Small intestine (tissue), 7 donors: ENCODE results near the gene GAL3ST3. TPM values are rescaled to one million over a fixed set of nuclear protein-coding genes. Genes with fewer than 3 reads are reported as not detected.
"Not testable (repeated sequence)": the region's sequence is repeated elsewhere in the genome, so short reads cannot be mapped to it uniquely, and the experiment has no call there.

ENCODE experiments used
- DNase-seq, 2 donors: peaks; one replicate each; pipeline versions ENCODE4 v3.0.0 to v3.0.0-alpha.2; 2013
- FAIRE-seq: peaks from 2 replicates; lab custom pipeline; 2012; peaks lifted over from hg19 to GRCh38; lab: Jason Lieb, UNC
- H3K27ac ChIP-seq, 3 donors: one replicate each; pipeline ENCODE4 v1.5.1; 2013; ENCODE audit warnings: low read length in 2 of 3, mild to moderate bottlenecking in 2 of 3, control low read depth in 1 of 3, inconsistent platforms in 1 of 3, low read depth in 1 of 3, moderate library complexity in 1 of 3
- H3K27me3 ChIP-seq, 3 donors: one replicate each; pipeline ENCODE4 v1.6.1; 2013; ENCODE audit warnings: low read length in 3 of 3, inconsistent platforms in 1 of 3; ENCODE audit not compliant: control insufficient read depth in 3 of 3, insufficient read depth in 3 of 3
- H3K36me3 ChIP-seq, 3 donors: one replicate each; pipeline ENCODE4 v1.6.1; 2013; ENCODE audit warnings: low read length in 3 of 3, inconsistent platforms in 1 of 3, low read depth in 1 of 3, mild to moderate bottlenecking in 1 of 3, moderate library complexity in 1 of 3; ENCODE audit not compliant: control insufficient read depth in 3 of 3, insufficient read depth in 2 of 3
- H3K4me1 ChIP-seq, 3 donors: one replicate each; pipeline ENCODE4 v1.6.1; 2013; ENCODE audit warnings: low read length in 2 of 3, inconsistent platforms in 1 of 3, low read depth in 1 of 3, mild to moderate bottlenecking in 1 of 3, moderate library complexity in 1 of 3; ENCODE audit not compliant: control insufficient read depth in 3 of 3, insufficient read depth in 2 of 3
- H3K4me3 ChIP-seq, 3 donors: one replicate each; pipeline ENCODE4 v1.5.1; 2013; ENCODE audit warnings: low read length in 3 of 3, control low read depth in 1 of 3, inconsistent platforms in 1 of 3, low read depth in 1 of 3, mild to moderate bottlenecking in 1 of 3, moderate library complexity in 1 of 3
- H3K9me3 ChIP-seq, 2 donors: one replicate each; pipeline ENCODE4 v1.6.1; 2013; ENCODE audit warnings: low read depth in 1 of 2, low read length in 1 of 2; ENCODE audit not compliant: control insufficient read depth in 2 of 2, insufficient read depth in 1 of 2
- WGBS, 3 donors: extraction: QIAGEN DNeasy Blood & Tissue Kit; methylation state at CpG; one replicate each; pipeline ENCODE4 v1.1.7; 2013; 5-methylcytosine and 5-hydroxymethylcytosine counted together
- polyA plus RNA-seq, 4 donors: library from polyadenylated mRNA; stranded (reverse) in 3 of 4; unstranded in 1 of 4; fragments of 200-250 nt in 3 of 4; fragments of 120-200 nt in 1 of 4; gene quantifications; one replicate each; pipeline versions ENCODE4 v1.2.1 to v1.2.3, GENCODE V29; 2013
- donor health status: healthy with polysubstance abuse.
- donor health status: control.
- donor health status: control.
- donor health status: Bipolar disorder and iron deficiency.
- donor health status: healthy.

The GAL3ST3 gene
- polyA plus RNA-seq, 4 donors, result 0.12 TPM; not detected in 3

DNA sequence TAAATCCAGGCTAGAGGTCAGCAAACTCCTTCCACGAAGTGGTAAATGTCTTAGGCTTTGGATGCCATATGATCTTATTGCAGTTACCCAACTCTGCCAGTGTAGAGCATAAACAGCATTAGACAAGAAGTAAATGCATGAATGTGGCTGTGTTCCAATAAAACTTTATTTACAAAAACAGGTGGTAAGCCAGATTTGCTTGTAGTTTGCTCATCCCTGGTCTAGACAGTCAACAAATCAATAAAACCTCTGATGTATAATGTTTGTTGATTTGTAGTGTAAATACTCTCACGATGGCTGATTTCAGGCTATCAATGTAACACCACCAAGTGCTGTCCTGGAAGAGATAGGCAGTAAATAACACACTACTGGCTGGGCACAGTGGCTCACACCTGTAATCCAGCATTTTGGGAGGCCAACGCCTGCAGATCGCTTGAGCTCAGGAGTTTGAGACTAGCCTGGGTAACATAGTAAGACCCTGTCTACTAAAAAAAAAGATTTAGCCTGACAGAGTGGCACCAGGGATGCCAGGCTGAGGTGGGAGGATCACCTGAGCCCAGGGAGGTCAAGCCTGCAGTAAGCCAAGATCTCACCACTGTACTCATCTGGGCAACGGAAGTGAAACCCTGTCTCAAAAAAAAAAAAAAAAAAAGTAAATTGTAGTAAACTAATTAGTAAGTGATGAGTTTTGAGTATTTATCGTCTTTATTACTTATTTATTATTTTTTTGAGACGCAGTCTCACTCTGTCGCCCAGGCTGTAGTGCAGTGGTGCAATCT, 15.8 kb downstream of the GAL3ST3 start:
- H3K27me3 ChIP-seq, result no peaks in the 10 kb centered on the region
- 76 to 82% (median 79%) methylated on average over 8 of the region's 8 CpGs for WGBS, 3 donors
- H3K27ac ChIP-seq, result no peak overlapping the region
- no peaks in the 10 kb centered on the region for H3K4me1 ChIP-seq
- no peak overlapping the region for H3K4me3 ChIP-seq
- no peaks in the 10 kb centered on the region for H3K36me3 ChIP-seq
- FAIRE-seq (no peak), DNase-seq (no peak)
- peaks cover 0 to 11% of the 10 kb centered on the region in 2 donors for H3K9me3 ChIP-seq

GRCh38 chr11:66026017-66026529, 22.9 kb downstream of the GAL3ST3 start, which contains the start of gene CATSPER1:
Gene CATSPER1 (minus strand): TSS chr11:66026479. CDS start chr11:66026379, 100 bp downstream.
- no peaks in the 10 kb centered on the region for H3K36me3 ChIP-seq
- H3K27ac ChIP-seq, result no peak within 1 kb of the TSS
- FAIRE-seq (no peak), DNase-seq (no peak)
- WGBS, 3 donors, result 85 to 89% (median 87%) methylated on average over 18 of the region's 18 CpGs
- no peaks in the 10 kb centered on the region for H3K9me3 ChIP-seq
- peaks cover 0 to 15% (median 0%) of the 10 kb centered on the region in 3 donors for H3K27me3 ChIP-seq
- no peak within 1 kb of the TSS for H3K4me3 ChIP-seq
- H3K4me1 ChIP-seq, result no peaks in the 10 kb centered on the region

DNA sequence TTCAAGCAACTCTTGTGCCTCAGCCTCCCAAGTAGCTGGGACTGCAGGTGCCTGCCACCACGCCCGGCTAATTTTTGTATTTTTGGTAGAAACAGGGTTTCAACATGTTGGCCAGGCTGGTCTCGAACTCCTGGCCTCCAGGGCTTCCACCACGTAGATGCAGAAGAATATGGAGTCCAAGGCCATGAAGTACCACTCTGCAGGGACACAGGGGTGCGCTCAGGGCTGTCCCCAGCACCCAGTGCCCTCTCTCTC, 25.8 kb downstream of the GAL3ST3 start:
- 48 to 84% (median 57%) methylated on average over 4 to 5 of the region's 5 CpGs for whole genome bisulfite sequencing, 3 donors
- H3K9me3 ChIP-seq, H3K27ac ChIP-seq, DNase-seq, H3K36me3 ChIP-seq, H3K4me3 ChIP-seq, H3K4me1 ChIP-seq, FAIRE-seq: not testable (repeated sequence)
- H3K27me3 ChIP-seq, result peaks cover 0 to 15% (median 0%) of the 10 kb centered on the region in 3 donors

DNA sequence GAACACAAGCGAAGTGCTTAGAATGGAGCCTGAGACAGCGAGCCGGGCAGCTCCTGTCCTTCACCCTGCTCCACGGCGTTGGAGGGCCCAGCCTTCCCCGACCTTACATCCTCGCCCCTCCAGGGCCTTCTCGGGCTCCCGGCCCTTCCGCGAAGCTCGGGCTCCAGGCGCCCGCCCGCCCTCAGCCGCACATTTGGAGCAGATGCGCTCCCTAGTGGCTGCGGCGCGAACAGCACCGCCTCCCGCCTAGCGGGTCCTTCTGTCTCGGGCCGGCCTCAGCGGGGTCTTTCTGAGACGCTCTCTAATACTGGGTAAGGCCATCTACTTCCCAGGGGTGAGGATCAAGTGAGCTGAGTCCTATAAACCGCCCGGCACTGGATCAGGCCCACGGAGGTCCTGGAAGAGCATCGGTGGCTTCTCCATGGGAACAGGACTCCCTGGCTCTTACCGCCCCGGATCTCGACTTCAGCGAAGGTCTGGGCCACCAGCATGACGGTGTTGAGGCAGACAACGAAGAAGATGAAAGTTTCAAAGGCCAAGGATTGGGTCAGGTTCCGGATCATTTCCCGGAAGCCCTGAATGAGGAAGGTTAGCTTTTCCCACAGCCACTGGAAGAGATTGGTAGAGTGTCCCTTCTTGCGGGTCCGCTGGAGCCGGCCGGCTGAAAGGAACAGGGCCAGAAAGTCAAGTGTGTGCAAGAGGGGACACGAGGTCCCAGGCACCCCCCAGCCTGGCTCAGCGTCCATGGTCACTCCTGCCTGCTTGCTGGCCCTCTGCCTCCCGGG, 26.4 kb downstream of the GAL3ST3 start:
- Histone ChIP-seq H3K9me3 (no peaks in the 10 kb centered on the region), H3K4me3 (no peak overlapping the region)
- no peak for FAIRE-seq

DNA sequence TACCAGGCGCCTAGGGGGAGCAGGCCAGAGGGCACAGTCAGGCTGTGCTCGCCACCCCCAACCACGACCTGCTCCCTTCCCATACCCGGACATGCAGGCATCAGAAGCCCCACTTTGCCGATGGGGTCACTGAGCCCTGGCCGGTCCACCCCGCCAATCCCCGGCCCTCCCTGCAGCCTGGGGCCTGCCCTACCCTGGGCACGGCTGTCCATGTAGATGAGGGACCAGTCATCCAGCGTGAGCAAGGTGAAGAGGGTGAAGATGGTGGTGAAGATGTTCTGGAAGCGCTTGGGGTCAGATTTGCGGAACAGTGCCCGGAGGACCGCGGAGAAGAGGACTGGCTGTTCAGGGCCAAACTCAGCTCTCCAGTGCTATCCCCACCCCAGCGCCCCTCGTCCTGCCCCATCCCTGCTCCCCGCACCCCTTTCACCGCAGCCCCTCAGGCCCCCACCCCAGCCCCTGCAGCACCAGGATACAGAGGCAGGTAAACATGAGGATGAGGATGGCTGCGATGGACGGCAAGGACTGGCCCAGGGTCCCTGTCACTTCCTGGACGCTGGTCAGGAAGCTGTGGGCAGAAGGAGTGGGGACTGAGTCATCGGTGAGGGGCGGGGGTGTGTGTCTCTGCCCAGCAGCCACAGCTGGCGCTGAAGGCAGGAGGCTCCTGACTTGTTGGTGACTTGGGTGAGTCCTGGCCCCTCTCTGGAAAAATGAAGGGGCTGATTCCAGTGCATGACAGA, 28.2 kb downstream of the GAL3ST3 start:
- H3K27me3 ChIP-seq, result peaks cover 0 to 15% (median 0%) of the 10 kb centered on the region in 3 donors
- H3K27ac ChIP-seq, result no peak overlapping the region
- FAIRE-seq (no peak), DNase-seq (no peak)
- H3K4me1 ChIP-seq, result no peaks in the 10 kb centered on the region
- H3K4me3 ChIP-seq, result no peak overlapping the region
- WGBS, 3 donors, result 78 to 82% (median 80%) methylated on average over 21 to 25 of the region's 25 CpGs
- no peaks in the 10 kb centered on the region for H3K36me3 ChIP-seq
- no peaks in the 10 kb centered on the region for H3K9me3 ChIP-seq

More for the DNA sequence above, 26.4 kb downstream of the GAL3ST3 start:
- H3K27ac ChIP-seq, result no peak overlapping the region
- 15 to 20% (median 19%) methylated on average over 46 of the region's 46 CpGs for WGBS, 3 donors
- H3K27me3 ChIP-seq, result peaks cover 0 to 15% (median 0%) of the 10 kb centered on the region in 3 donors
- DNase-seq, result peak; percentile 47 to 78
- H3K4me1 ChIP-seq, result no peaks in the 10 kb centered on the region
- no peaks in the 10 kb centered on the region for H3K36me3 ChIP-seq

- no peak overlapping the region for H3K27ac ChIP-seq
- H3K4me1 ChIP-seq, result no peaks in the 10 kb centered on the region
- H3K27me3 ChIP-seq, result peaks cover 0 to 15% (median 0%) of the 10 kb centered on the region in 3 donors
- no peaks in the 10 kb centered on the region for H3K9me3 ChIP-seq
- DNase-seq, result no peak
- no peak for FAIRE-seq
- no peaks in the 10 kb centered on the region for H3K36me3 ChIP-seq
- no peak overlapping the region for H3K4me3 ChIP-seq
- WGBS, 3 donors, result 61 to 75% (median 67%) methylated on average over 7 to 8 of the region's 8 CpGs
These were observed 28.7 kb downstream of the GAL3ST3 start for GRCh38 chr11:66020212-66020611.

GRCh38 chr11:66017321-66017720, 31.6 kb downstream of the GAL3ST3 start:
- Histone ChIP-seq H3K9me3 (no peaks in the 10 kb centered on the region), H3K27ac (no peak overlapping the region), H3K4me1 (no peaks in the 10 kb centered on the region), H3K27me3 (peaks cover 0 to 19% (median 9%) of the 10 kb centered on the region in 3 donors), H3K4me3 (no peak overlapping the region), H3K36me3 (no peaks in the 10 kb centered on the region)
- WGBS, 3 donors, result 58 to 82% (median 71%) methylated on average over 4 of the region's 4 CpGs
- FAIRE-seq, result no peak
- DNase-seq, result no peak

DNA sequence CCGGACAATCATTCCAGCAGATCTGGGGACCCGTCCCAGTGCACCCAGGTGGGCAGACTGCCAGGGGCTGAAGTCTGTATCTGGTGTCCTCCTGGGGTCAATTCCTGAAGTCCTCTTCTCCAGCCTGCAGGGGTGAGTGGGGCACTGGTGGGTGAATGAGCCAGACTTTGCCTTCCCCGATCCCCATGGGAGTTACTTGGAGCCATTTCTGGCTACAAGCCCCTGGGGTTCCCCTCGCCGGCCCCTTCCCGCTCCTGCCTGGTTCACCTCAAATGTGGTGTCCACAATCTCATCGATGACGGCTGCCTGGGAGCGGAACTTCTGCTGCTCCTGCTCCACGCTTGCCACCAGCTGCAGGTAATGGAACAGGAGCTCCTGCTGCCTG, 32.2 kb downstream of the GAL3ST3 start:
- H3K9me3 ChIP-seq, result no peaks in the 10 kb centered on the region
- H3K27me3 ChIP-seq, result peaks cover 0 to 24% (median 12%) of the 10 kb centered on the region in 3 donors
- no peak overlapping the region for H3K4me3 ChIP-seq
- peaks cover 0 to 2% (median 0%) of the 10 kb centered on the region in 3 donors for H3K4me1 ChIP-seq
- no peaks in the 10 kb centered on the region for H3K36me3 ChIP-seq
- no peak overlapping the region for H3K27ac ChIP-seq
- 83 to 85% (median 84%) methylated on average over 10 of the region's 10 CpGs for WGBS, 3 donors
- DNase-seq (no peak), FAIRE-seq (no peak)
